Stimulated activated CD8-positive, alpha-beta memory T cell treated with anti-CD3 and anti-CD28 coated beads, Interleukin-7, amount 100 ng/mL, for 1 hour (primary cell): ENCODE results near the gene MGAT3.

Experiments
- DNase-seq, 2 donors: peaks; one replicate each; pipeline ENCODE4 v3.0.0-alpha.2; 2020; ENCODE audit warnings: low read depth in 2 of 2

The MGAT3 gene

DNA sequence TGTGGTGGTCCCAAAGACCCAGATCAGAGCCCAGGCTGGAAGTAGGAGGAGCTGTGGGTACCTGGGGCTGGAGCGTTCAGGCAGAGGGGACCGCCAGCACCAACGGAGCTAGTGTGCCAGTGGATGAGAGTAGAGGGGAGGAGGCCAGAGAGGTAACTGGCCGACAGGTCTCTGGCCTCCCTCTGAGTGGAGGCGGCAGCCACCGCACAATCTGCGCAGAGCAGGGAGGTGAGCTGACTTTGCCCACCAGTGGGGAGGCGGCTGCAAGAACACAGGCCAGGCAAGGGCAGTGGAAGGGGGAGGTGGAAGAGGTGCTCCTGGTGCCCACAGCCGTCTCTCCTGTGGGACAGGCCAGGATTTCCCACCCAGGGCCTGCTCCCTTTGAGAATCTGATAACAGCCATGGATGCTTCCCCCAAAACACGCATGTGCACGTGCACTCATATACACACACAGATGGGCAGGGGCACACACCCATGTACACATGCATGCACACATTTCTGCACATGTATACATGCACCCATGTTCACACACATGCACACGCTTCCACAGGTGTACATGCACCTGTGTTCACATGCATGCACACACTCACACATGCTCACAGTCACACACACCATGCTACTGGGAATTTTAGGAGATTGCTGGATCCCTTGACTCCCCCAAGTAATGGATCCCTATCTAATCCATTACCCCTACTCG lies 6.4 kb upstream of the MGAT3 start:
- no peak for DNase-seq

DNA sequence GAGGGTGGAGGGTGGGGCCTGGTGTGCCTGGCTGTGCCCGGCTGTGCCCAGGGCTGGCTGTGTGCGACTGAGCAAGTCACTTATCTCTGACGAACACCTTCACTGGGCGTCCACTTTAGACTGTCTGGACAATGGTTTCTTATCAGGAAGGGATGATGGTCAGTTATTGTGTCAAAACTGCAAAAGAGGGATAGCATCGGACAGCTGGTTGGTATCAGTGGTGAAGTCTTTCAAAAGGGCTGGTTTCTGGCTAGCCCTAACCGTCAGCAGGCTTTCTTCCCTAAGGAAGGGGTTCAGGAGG lies 4.1 kb upstream of the MGAT3 start:
- DNase-seq, result no peak

DNA sequence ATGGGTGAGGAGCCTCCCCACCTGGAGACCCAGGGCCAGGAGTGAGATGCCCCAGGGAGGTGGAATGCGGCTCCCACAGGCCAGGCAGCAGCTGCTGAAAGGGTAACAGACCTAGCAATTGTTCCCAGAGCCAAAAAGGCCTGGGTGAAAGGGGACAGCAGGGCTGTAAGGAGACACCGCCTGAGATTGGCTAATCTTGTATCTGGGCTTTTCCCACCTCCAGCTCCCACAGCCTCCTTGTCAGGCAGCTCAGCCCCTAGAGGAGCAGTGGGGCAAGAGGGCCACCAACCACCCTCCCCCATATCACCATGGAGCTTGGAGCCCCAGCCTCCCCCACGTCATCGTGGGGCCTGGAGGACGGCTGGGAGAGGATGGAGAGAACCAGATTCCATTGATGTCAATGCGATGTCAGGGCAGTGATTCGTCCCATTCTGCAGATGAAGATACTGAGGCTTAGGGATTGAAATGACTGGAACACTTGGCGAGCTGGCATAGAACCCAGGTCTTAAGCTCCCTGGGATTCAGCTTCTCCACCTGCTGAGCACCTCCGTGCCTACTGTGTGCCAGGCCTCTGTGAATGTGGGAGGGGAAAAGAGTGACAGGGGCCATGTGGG lies 2.9 kb upstream of the MGAT3 start:
- no peak for DNase-seq

DNA sequence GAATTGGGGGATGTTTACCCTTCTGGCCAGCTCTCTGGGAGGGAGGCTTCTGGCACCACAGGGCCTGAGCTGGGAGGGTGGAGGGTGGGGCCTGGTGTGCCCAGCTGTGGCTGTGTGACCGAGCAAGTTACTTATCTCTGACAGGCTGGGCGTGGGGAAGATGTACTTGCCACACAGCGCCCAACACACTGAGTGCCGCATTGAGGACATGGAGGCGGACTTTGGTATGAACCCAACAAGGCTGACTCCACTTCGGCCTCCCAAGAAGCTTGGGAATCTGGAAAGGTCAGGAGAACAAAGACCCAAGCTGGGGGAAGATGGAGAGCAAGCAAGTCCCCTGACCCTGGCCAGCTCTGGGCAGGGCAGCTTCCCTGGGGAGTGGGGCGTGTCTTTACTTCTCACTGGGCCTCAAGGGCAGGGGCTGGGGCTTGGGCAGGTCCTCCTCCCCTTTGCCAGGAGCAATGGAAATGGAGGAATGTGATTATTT lies 2.4 kb upstream of the MGAT3 start:
- DNase-seq, result no peak

DNA sequence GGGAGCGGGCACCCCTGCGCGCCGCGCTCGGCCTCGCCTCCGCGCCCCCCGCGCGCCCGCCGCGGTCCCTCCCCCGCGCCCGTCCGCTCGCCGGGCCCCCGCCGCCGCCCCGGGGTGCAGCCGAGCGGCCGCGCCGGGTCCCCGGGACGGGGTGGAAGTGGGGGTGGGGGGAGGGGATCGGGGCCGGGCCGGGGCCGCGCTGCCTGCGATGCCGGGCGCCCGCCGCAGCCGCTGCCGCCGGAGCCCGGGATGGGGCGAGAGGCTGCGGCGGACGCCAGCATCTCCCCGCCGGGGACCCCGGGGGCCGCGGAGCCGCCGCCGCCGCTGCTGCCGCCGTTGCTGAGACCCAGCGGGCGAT lies 365 bp downstream of the MGAT3 start:
- no peak for DNase-seq

DNA sequence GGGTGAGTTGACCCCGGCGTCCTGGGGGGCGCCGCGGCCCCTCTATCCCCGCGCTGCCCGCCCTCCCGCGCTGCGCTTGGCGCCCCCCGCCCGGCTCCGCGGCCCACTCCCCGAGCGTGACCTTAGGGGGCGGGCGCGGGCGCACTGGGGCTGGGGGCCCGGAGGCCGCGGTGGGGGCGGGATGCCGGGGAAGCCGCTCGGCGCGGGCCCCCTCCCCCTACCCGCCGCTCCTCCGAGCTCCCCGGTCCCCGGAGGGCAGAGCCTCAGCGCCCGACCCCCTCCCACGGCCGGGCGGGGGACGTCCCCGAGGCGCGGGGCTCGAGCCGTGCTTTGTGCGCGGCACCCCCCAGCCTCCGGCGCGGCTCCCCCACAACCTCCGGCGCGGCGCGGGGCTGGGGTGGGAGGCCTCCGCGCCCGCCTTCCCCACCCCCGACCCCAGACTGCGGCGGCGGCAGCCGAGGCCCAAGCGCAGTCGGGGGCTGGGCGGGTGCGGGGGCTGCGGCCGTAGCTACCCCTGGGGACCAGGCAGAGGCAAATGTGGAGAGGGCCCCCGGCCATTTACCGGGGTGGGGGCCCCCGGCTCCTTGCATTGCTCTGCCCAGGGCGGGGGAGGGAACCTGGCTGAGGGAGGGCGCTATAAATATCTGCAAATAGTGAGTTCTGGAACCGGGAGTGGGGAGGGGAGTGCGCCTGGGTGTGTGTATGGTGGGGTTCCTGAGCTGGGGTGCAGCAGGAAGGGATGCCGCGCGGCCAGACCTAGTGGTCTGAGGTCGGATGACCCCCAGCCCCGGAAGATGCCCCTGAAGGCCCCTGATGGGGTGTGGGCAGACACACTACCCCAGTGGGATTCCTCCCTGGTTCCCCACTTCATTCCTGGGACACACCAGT lies 988 bp downstream of the MGAT3 start:
- no peak for DNase-seq

DNA sequence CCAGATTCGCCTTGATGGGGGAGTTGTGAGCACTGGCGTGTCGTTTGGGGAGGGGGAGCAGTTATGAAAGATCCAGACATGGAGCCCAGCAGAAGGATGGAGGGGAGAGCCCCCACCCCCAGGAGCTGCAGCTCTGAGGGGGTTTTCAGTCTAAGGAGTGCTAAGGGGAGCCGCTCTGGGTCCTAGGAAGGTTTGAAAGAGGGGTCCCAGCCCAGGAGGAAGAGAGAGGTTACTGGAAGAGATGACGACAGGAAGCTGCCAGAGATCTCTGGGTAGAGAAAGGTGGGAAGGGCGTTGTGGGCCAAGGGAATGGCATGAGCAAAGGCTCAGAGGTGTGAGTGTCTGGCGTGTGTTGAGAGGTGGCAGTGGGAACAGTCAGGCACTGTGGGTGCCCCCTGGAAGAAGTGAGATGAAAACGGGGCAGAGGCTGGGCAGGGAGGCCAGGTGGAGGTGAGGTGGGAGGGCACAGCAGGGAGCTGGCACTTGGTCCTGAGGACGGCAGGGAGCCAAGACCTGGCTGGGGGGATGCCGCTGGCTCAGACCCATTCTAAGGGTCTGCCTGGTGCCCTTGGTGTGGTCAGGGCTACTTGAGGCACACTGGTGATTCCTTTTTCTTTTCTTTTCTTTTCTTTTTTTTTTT lies 1.8 kb downstream of the MGAT3 start:
- DNase-seq, result no peak

DNA sequence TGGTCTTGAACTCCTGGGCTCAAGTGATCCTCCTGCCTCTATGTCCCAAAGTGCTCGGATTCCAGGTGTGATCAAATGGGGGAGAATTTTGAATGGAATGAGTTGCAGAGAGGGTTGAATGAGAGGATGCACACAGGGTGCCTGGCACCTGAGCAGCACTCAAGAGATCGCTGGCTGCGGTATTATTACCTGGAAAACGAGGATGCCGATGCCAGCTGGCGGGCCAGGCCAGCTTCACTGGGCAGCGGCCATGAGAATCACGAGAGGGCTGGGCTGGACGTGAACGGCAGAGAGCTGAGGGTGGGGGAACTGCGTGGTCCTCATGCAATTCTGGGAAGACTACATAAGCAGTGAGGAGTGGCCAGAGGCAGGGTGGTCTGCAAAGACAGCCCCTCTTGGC lies 2.9 kb downstream of the MGAT3 start:
- DNase-seq, result no peak

DNA sequence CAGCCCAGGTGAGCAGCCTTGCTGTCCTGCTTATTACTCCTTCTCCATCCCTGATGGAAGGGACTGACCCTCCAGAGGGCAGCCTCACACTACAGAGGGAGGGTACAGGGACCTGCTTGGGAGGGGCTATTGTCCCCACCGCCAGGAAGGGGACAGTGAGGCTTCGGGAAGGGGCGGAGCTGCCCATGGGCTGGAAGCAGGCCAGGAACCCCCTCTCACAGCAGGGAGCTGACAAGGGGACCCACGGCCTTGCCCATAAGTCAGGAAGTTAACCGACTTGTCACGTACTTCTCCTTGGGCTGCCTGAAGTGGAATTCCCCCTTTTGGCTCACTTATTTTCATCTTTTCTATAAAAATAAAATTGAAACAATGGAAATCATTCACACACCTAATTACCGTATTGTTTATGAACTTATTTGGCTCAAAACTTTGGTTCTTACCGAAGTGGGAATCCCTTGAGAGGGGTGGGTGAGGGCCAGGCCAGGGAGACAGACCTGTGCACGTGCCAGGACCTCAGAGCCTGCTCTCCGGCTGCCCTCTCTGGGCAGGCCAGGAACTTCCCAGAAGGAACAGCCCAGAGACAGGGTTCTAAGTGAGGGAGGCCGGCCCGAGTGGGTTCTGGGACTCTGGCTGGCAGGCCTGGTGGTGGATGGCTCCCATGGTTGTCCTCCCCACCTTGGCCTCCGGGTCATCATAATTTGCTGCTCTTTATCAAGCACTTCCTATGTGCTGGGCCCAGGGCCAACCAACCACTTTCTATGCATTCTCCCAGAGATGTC lies 5.8 kb downstream of the MGAT3 start:
- no peak for DNase-seq

DNA sequence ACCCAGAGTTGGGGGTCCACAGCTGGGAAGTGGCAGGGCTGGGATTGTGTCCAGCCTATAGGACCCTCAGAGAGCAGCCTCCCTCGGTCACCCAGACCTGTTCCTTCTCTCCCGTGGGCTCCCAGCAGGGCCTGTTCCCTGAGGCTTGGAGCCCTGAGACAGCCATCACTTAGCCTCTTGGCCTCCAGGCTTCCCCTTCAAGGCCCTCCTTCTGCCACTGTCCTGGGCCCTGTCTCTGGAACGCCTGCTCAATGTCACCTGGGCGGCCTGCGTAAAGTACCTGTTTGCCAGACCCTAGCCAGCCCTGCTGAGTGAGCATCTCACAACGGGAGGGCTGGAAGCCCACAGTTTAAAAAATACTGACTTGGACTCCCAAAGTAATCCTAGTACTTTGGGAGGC lies 6.5 kb downstream of the MGAT3 start:
- DNase-seq, result no peak

DNA sequence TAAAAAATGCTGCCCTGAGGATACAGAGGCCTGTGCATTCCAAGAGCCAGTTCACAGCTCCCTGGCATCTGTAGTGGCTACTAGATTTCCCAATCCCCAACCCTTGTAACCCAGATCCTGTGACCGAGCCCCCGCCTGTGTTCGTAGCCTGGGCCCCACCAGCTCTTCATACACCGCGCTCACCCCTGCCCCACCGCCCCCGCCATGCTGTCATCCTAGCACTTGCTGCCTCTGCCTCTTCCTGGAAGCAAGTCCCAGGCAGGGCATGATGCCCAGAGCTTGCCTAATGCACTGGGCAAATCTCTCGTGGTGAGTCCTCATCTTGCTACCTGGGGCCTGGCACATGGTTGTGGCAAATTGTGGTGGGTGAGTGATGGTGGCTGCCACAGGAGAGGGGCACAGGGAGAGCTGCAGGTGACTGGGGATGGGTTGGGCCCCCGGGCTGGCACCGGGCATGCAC lies 7.1 kb downstream of the MGAT3 start:
- no peak for DNase-seq

DNA sequence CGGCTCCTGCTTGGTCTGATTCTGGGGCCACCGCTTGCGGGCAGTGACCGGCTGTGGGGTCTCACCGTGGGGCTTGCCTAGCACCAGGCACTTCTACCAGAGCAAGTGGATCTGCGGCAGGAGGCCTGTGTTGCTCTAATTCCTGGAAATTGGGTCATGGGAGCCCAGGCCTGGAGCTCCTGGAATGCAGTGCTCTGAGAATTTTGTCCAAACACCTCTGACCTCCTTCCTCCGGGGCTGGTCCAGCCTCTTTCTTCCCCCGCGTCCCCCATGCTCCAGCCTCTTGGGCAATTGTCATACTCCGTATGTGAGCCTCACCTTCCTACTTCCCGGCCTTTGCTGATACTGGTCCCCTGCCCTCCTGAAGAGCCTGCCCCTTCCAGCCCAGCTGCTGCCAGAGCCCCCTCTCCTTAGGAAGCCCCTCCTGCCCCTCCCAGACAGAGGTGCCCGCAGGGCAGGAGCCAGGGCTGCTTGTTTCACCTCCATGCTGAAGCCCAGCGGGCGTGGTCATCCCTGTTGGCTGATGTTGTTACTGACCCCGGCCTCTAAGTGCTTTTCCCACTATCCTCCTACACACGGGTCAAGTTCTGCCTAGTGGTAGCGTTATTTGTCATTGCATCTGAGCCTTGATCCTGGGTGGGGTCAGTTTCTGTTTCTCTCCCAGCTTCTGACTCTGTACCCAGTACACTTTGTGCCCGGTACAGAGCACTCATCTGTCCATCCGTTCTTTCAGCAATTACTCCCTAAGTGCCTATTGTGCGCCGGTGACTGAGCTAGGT lies 9.6 kb downstream of the MGAT3 start:
- no peak for DNase-seq

DNA sequence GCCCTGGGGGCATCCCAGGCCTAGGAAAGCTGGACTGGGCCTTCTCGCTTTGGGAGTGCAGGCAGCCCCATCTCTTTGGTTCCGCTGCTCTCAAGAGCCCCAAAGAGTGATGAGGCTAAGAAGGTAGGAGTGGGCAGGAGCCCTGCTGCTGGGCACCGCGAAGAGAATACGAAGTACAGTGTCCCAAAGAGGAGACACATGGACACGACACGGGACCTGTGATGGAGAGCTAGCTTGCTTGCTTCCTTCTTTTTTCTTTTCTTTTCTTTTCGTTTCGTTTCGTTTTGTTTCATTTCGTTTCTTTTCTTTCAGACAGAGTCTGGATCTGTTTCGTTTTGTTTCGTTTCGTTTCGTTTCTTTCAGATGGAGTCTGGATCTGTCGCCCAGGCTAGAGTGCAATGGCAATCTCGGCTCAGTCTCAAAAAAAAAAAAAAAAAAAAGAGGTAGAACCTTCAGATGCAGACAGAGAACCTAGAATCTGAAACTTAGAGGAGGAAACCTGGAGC lies 10.6 kb downstream of the MGAT3 start:
- DNase-seq, result no peak

DNA sequence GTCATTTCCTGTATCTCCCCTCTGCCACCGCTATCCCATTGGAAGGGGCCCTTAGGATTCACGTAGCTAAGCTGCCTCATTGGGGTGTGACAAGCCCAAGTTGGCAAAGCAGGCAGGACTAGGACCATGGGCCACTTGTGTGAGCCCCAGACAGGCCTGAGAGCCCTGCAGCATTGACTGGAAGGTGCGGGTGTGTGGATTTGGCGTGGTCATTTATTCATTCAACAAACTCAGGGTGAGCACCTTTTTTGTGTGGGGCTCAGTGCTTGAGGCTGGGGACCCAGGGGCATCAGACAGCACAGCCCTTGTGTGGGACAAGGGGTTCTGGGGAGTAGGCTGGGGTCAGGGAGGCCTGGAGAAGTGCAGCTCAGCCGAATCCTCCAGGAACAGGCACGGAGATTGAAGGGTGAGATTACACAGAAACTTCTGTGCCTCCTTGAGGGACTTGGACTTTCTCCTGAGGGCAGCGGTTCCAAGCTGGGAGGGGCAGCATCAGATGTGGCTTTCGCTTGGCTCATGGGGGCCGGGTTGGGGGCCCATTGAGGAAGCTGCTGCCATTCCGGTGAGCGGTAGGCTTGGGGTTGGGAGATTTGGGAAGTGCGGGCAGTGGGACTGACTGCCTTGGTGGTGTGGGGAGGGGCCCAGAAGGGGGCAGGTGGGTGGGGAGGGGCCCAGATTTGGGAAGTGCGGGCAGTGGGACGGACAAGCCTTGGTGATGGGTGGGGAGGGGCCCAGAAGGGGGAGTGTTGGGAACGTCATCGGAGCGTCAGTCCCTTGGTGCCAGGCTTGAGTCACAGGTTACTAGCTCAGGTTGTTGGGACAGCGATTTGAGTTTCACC lies 11.9 kb downstream of the MGAT3 start:
- no peak for DNase-seq

DNA sequence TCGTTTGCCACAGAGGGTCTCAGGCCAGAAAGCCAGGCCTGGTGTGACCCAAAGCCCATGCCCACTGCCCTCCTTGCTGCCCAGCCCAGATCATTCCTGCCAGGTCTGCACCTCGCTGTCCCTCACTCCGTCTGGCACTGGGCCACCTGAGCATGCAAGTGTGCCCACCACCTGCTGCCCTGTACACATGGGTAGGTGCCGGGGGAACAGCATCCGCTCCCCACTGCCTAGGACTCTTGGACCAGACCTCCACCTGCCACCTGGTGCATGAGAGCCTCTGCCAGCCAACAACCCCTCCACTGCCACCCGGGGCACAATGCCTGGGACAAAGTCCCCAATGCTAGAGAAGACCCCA lies 12.5 kb downstream of the MGAT3 start:
- DNase-seq, result no peak

DNA sequence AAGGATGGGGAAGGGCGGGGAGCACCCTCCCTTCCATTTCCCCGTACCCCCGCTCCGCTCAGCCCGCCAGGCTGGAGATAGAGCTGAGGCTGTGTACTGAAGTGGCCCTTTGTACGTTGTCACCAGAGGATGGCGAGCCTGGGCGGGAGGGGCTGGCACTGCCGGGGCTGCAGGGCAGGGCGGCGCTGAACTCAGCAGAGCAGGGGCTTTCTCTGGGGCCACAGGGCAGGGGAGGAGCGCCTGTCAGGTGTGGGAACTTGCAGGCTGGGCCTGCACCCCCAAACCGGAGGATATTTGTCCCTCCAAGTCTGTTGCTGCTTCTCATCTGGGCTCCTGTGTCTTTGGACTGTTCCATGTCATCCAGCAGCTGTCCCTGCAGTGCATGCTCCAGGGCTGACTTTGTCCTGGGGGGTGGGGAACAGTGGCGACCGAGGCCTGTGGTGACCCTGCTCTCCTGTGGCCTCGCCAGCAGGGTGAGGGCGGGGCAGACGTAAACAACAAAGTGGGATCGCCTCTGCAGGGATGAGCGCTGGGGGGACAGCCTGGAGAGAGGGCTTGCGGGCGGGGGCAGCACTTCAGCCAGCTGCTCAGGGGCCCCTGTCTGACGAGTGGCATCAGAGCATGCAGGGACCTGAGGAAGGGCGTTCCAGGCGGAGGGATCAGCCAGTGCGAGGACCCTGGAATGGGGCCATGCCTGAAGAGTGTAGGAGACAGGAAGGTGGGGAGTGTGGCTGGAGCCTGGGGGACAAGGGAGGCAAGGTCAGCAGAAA lies 13.1 kb downstream of the MGAT3 start:
- DNase-seq, result no peak

DNA sequence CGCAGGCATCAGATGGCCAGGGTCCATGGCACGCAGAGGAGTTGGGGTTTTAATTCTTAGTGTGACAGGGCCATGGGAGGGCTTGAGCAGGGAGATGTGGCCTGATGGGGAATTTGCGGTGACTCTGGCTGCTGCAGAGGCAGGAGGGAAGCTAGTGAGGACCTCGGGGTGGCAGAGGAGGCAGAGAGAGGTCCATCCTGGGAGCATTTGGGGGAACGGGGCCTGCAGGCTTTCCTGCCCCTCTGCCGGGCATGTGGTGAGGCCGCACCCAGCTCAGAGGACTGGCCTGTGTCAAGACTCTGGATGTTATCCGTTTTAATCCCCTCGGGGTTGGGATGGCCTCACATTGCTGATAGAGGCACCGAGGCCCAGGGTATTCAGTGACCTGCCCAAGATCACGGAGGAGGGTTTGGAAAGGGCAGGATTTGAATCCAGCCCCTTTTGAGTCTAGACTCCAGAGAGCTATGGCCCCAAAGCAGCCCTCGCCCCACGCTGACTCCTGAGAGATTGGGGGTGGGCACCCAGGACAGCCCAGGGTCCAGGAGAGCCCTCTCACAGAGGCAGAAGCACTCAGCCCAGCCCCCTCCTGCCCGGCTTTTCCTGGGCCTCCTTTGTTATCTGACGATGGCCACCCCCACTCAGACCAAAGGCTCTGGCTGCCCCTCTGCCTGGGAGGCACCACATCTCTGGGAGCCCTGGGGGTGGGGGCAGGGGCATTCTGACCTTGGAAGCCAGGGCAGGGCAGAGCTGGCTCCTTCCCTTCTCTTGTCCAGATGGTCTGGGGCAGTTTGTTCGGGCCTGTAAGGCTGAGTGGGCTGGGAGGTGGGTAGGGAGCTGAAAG lies 13.9 kb downstream of the MGAT3 start:
- DNase-seq, result no peak
